HepG2 (cell line): ENCODE data around the gene LPXN. TPM values are rescaled to one million over a fixed set of nuclear protein-coding genes. Genes with fewer than 3 reads are reported as not detected.

Experiments
- ATAC-seq: fragments of 200-7000 bp; cut with Tn5 transposase; 3 replicates; pipeline ENCODE4 v1.9.1; 2020; ENCODE audit warnings: mild to moderate bottlenecking, moderate library complexity
- BruUV-seq: library from RNA; stranded (reverse); fragments of 400-500 nt; replicated peaks from 2 replicates; lab custom pipeline; 2021; lab: Mats Ljungman, UMichigan
- CTCF ChIA-PET: fragments of 300-600 bp; formaldehyde crosslinking; extraction: SDS; loops from one replicate; lab custom pipeline; 2021; ENCODE audit warnings: low total read pairs, inconsistent platforms, low intra/inter-chr PET ratio; lab: Yijun Ruan, JAX
- POLR2A ChIA-PET: fragments of 350-600 bp; sonication (Branson Sonifier 250); formaldehyde crosslinking; loops from one replicate; lab custom pipeline; 2020; ENCODE audit warnings: antibody characterized with exemption, inconsistent platforms; lab: Yijun Ruan, JAX
- DNase-seq: peaks from one replicate; pipeline ENCODE4 v3.0.0-alpha.2; 2015; ENCODE audit warnings: low spot score
- FAIRE-seq: peaks from 3 replicates; lab custom pipeline; 2011; peaks lifted over from hg19 to GRCh38; lab: Jason Lieb, UNC
- H2AFZ ChIP-seq: one replicate; pipeline ENCODE4 v1.6.1; 2011; ENCODE audit warnings: low read length, inconsistent platforms
- H3K27ac ChIP-seq: fragments of 300-600 bp; 3 replicates; pipeline ENCODE4 v1.8.0; 2011; ENCODE audit warnings: mixed run types, mild to moderate bottlenecking, mixed read lengths, low read length, inconsistent platforms; ENCODE audit not compliant: insufficient read depth; ENCODE audit errors: extremely low read length
- H3K27me3 ChIP-seq, 2 experiments: fragments of 200-600 bp in 1 of 2; 2 replicates in 1 of 2; 3 replicates in 1 of 2; pipeline versions ENCODE4 v1.6.0 to v1.8.0; 2011; ENCODE audit warnings: low read length in 2 of 2, mild to moderate bottlenecking in 2 of 2, moderate library complexity in 2 of 2, inconsistent platforms in 1 of 2; ENCODE audit not compliant: insufficient read depth in 2 of 2, control insufficient read depth in 1 of 2
- H3K36me3 ChIP-seq, 2 experiments: fragments of 200-600 bp in 1 of 2; replicated peaks in 1 of 2; 2 replicates in 1 of 2; 3 replicates in 1 of 2; pipeline versions ENCODE4 v1.5.1 to v1.8.0; 2011; ENCODE audit warnings: low read length in 2 of 2, inconsistent platforms in 1 of 2; ENCODE audit not compliant: insufficient read depth in 2 of 2, control insufficient read depth in 1 of 2
- H3K4me1 ChIP-seq: 2 replicates; pipeline ENCODE4 v1.5.1; 2012; ENCODE audit warnings: low read length, inconsistent platforms; ENCODE audit not compliant: insufficient read depth
- H3K4me2 ChIP-seq: 2 replicates; pipeline ENCODE4 v1.6.0; 2011; ENCODE audit warnings: low read depth, low read length, inconsistent platforms
- H3K4me3 ChIP-seq, 3 experiments: fragments of 200-600 bp in 1 of 3; sonication (generic), shearing (Covaris generic) in 1 of 3; replicated peaks in 1 of 3; 2 replicates each; pipeline ENCODE4 v1.5.1; 2011 to 2016; ENCODE audit warnings: low read length in 3 of 3, inconsistent platforms in 2 of 3, low read depth in 2 of 3, mild to moderate bottlenecking in 2 of 3, control low read depth in 1 of 3, mixed read lengths in 1 of 3; ENCODE audit not compliant: insufficient read depth in 1 of 3
- H3K79me2 ChIP-seq: one replicate; pipeline ENCODE4 v1.6.1; 2011; ENCODE audit warnings: low read length, inconsistent platforms; ENCODE audit not compliant: insufficient read depth
- H3K9ac ChIP-seq: 2 replicates; pipeline ENCODE4 v1.6.0; 2011; ENCODE audit warnings: mild to moderate bottlenecking, low read depth, low read length, inconsistent platforms; ENCODE audit not compliant: insufficient read depth
- H3K9me3 ChIP-seq: 2 replicates; pipeline ENCODE4 v1.5.1; 2012; ENCODE audit warnings: mild to moderate bottlenecking, low read length
- H4K20me1 ChIP-seq: 2 replicates; pipeline ENCODE4 v1.6.0; 2011; ENCODE audit warnings: inconsistent platforms, mild to moderate bottlenecking, low read length, moderate library complexity; ENCODE audit not compliant: insufficient read depth
- CBX1 ChIP-seq: IDR thresholded peaks from one replicate; pipeline ENCODE4 v1.6.1; 2016; ENCODE audit warnings: antibody characterized with exemption, low read depth
- CBX5 ChIP-seq: sonication (generic); formaldehyde crosslinking; IDR thresholded peaks from 2 replicates; pipeline ENCODE4 v1.4.0; 2020; ENCODE audit warnings: missing genetic modification reagents, borderline replicate concordance
- EHMT2 ChIP-seq: fragments of 200-600 bp; sonication (generic); IDR thresholded peaks from 2 replicates; pipeline ENCODE4 v1.7.0; 2017; ENCODE audit warnings: antibody characterized with exemption, low read depth, low read length, borderline replicate concordance
- GPBP1L1 ChIP-seq: sonication (generic); formaldehyde crosslinking; IDR thresholded peaks from 2 replicates; pipeline ENCODE4 v1.5.0; 2020; ENCODE audit warnings: mild to moderate bottlenecking, missing genetic modification reagents
- GPN1 ChIP-seq: sonication (generic); formaldehyde crosslinking; IDR thresholded peaks from 2 replicates; pipeline ENCODE4 v1.5.1; 2020; ENCODE audit warnings: missing genetic modification reagents, borderline replicate concordance
- GTF2F1 ChIP-seq: fragments of 150-350 bp; IDR thresholded peaks from 2 replicates; pipeline ENCODE4 v1.6.1; 2014; ENCODE audit warnings: low read length
- HIC2 ChIP-seq: sonication (generic); formaldehyde crosslinking; IDR thresholded peaks from 2 replicates; pipeline ENCODE4 v1.9.0; 2022; ENCODE audit warnings: low read depth, missing genetic modification reagents
- KIAA2018 ChIP-seq: sonication (generic); formaldehyde crosslinking; IDR thresholded peaks from 2 replicates; pipeline ENCODE4 v1.5.0; 2020; ENCODE audit warnings: mild to moderate bottlenecking, missing genetic modification reagents, borderline replicate concordance
- YY1 ChIP-seq: IDR thresholded peaks from 2 replicates; pipeline ENCODE4 v1.6.1; 2011; ENCODE audit warnings: low read length, low read depth, moderate library complexity, mild to moderate bottlenecking; ENCODE audit not compliant: insufficient read depth, insufficient replicate concordance
- ZNF121 ChIP-seq: sonication (generic); formaldehyde crosslinking; IDR thresholded peaks from 2 replicates; pipeline ENCODE4 v1.5.0; 2020; ENCODE audit warnings: mild to moderate bottlenecking, missing genetic modification reagents
- ZNF274 ChIP-seq: sonication (generic); formaldehyde crosslinking; IDR thresholded peaks from 2 replicates; pipeline ENCODE4 v1.5.1; 2020; ENCODE audit warnings: mild to moderate bottlenecking, missing genetic modification reagents
- ZNF780A ChIP-seq: sonication (generic); formaldehyde crosslinking; IDR thresholded peaks from 2 replicates; pipeline ENCODE4 v1.8.0; 2022; ENCODE audit warnings: mild to moderate bottlenecking, missing genetic modification reagents, moderate library complexity
- ZSCAN29 ChIP-seq: sonication (generic); formaldehyde crosslinking; conservative IDR thresholded peaks from 2 replicates; pipeline ENCODE4 v1.4.0; 2020; ENCODE audit warnings: mild to moderate bottlenecking, missing genetic modification reagents
- WGBS: methylation state at CpG from one replicate; pipeline ENCODE4 v1.1.6; 2017; ENCODE audit warnings: low lambda C conversion rate; 5-methylcytosine and 5-hydroxymethylcytosine counted together
- in situ Hi-C: cut with HindIII; loops from 2 replicates; pipeline ENCODE4 v1.10.0; 2017; ENCODE audit warnings: low pct_unique_long_range_greater_than_20kb; ENCODE audit not compliant: extremely low pct_ligation_motif_present
- intact Hi-C: fragments of 100-400 bp; cut with micrococcal nuclease; formaldehyde crosslinking; loops from one replicate; pipeline ENCODE4 v1.10.0; 2022; ENCODE audit not compliant: unreplicated experiment
- polyA plus RNA-seq, 8 experiments: library from polyadenylated mRNA; depleted of rRNA in 3 of 8; stranded (reverse) in 7 of 8; unstranded in 1 of 8; fragments of >200 nt; fragmentation: Illumina TruSeq in 4 of 8; extraction: Trizol in 4 of 8; gene quantifications; 2 replicates each; pipeline versions ENCODE4 v1.2.1 to v1.2.3, GENCODE V29; 2011 to 2016; ENCODE audit warnings: low read depth in 4 of 8, missing spikeins in 1 of 8, mixed read lengths in 1 of 8; ENCODE audit not compliant: insufficient read depth in 1 of 8
- total RNA-seq, 5 experiments: library from RNA; depleted of rRNA; stranded (reverse); fragments of >200 nt; fragmentation: Illumina TruSeq; extraction: Trizol; gene quantifications; 2 replicates each; pipeline ENCODE4 v1.2.3, GENCODE V29; 2016; ENCODE audit warnings: low read depth in 1 of 5

Gene LPXN
- total and polyA plus RNA-seq, 2 of the 13 experiments (the other 11 are each of a cell fraction or from before 2014, with no cell fraction given): 1.7 to 3.5 TPM

DNA sequence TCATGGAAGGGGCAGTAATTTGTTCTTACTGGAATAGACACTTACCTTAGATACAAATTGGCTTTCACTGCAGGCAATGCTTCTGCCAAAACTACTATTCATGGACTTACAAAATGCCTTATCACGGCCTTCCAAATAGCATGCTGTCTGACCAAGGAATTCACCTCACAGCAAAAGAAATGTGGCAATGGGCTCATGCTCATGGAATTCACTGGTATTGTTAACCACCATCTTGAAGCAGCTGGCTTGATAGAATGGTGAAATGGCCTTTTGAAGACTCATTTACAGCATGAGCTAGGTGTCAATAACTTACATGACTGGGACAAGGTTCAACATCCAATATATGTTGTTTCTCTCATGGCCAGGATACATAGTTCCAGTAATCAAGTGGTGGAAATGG lies 89.7 kb downstream of the LPXN start:
- FAIRE-seq: no peak
- BruUV-seq: no TSS peak
- TF ChIP-seq EHMT2: no peak
- no peak for TF ChIP-seq YY1
- TF ChIP-seq CBX5 (CRISPR knock-in tag): no peak
- TF ChIP-seq CBX1: no peak
- TF ChIP-seq ZSCAN29: no peak
- TF ChIP-seq GTF2F1: no peak
- TF ChIP-seq HIC2: no peak
- TF ChIP-seq ZNF274 (CRISPR knock-in tag): no peak
- TF ChIP-seq KIAA2018 (CRISPR knock-in tag): no peak
- no peak for TF ChIP-seq ZNF121 (CRISPR knock-in tag)
- no peak for TF ChIP-seq GPN1 (CRISPR knock-in tag)
- TF ChIP-seq GPBP1L1: no peak
- TF ChIP-seq ZNF780A (CRISPR knock-in tag): no peak

More for the DNA sequence above, 89.7 kb downstream of the LPXN start:
- no peak for ATAC-seq
- WGBS: 0% methylated on average over 1 of the region's 1 CpG
- Histone ChIP-seq H4K20me1 (no peaks in the 10 kb centered on the region), H3K27ac (no peak overlapping the region), H3K9ac (no peak overlapping the region), H3K9me3 (no peaks in the 10 kb centered on the region), H3K4me1 (no peaks in the 10 kb centered on the region), H3K27me3 (no peaks in the 10 kb centered on the region), H2AFZ (no peak overlapping the region), H3K4me2 (no peak overlapping the region), H3K79me2 (no peaks in the 10 kb centered on the region), H3K4me3 (no peak overlapping the region), H3K36me3 (no peaks in the 10 kb centered on the region)
- intact Hi-C loops (no loop called here), in situ Hi-C loops (loop anchor here (25.0 kb wide), 1 partner anchor 324 kb away; no protein-coding TSS in a partner anchor)
- no peak for DNase-seq
- ChIA-PET CTCF (no interaction called here), POLR2A (no interaction called here)
